ENCODE data around the gene RAB3GAP2.

DNA sequence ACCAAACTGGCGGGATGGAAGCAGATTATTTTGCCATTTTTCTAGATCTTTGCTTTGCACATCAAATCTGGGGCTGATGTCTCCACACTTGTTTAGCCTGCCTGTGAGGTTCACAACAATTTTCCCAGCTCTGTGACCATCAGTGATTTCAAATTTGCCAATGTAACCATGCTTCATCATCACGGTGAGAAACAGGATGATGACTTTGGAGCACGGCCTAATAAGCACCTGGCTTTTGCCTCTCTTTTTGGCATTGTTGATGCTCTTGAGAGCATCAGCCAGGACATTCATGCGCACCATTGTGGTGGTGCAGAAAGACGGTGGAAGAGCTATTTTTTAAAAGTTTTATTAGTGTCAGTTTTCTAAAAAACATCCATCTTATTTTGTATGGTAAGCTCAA, 128.2 kb downstream of the RAB3GAP2 start:
- TF ChIP-seq ELF4 (IDR thresholded peaks at IDR 0.05) = no peak
- TF ChIP-seq, protein P1, sequence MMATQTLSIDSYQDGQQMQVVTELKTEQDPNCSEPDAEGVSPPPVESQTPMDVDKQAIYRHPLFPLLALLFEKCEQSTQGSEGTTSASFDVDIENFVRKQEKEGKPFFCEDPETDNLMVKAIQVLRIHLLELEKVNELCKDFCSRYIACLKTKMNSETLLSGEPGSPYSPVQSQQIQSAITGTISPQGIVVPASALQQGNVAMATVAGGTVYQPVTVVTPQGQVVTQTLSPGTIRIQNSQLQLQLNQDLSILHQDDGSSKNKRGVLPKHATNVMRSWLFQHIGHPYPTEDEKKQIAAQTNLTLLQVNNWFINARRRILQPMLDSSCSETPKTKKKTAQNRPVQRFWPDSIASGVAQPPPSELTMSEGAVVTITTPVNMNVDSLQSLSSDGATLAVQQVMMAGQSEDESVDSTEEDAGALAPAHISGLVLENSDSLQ (IDR thresholded peaks at IDR 0.05) = no peak
- no peak for TF ChIP-seq SP1 (IDR thresholded peaks at IDR 0.05)
- no peak for TF ChIP-seq L3MBTL2 (conservative IDR thresholded peaks at IDR 0.05)

Measured in HEK293T (cell line).